Measurements from ENCODE around the gene LNPEP.

The LNPEP gene

GRCh38 chr5:97019435-97020117 is 83.7 kb downstream of the LNPEP start:
- H3K27me3 ChIP-seq (ENCODE audit: insufficient read depth, insufficient read length): no peaks in the 10 kb centered on the region
- no peaks in the 10 kb centered on the region for H3K9me3 ChIP-seq (ENCODE audit: insufficient read depth, low read length)
- no peaks in the 10 kb centered on the region for H3K4me1 ChIP-seq (ENCODE audit: insufficient read depth, insufficient read length)
- H3K36me3 ChIP-seq (ENCODE audit: insufficient read depth, insufficient read length, low read length): no peaks in the 10 kb centered on the region
- no peak overlapping the region for H3K4me3 ChIP-seq (ENCODE audit: insufficient read length, low read depth)
- DNase-seq (ENCODE audit: low read depth, low spot score): peak; percentile 27
- TF ChIP-seq SUZ12 (IDR thresholded peaks at IDR 0.05; ENCODE audit: extremely low read depth, insufficient read depth, insufficient read length) (no peak), ZNF274 (IDR thresholded peaks at IDR 0.05; ENCODE audit: low read depth, low read length) (no peak), YY1 (IDR thresholded peaks at IDR 0.05; ENCODE audit: insufficient read depth, insufficient read length) (no peak)
- no peak overlapping the region for H3K9ac ChIP-seq (ENCODE audit: insufficient read length, low read depth)

GRCh38 chr5:97021416-97021815 is 85.5 kb downstream of the LNPEP start:
- no peaks in the 10 kb centered on the region for H3K4me1 ChIP-seq (ENCODE audit: insufficient read depth, insufficient read length)
- no peaks in the 10 kb centered on the region for H3K27me3 ChIP-seq (ENCODE audit: insufficient read depth, insufficient read length)
- no peaks in the 10 kb centered on the region for H3K36me3 ChIP-seq (ENCODE audit: insufficient read depth, insufficient read length, low read length)
- no peak overlapping the region for H3K9ac ChIP-seq (ENCODE audit: insufficient read length, low read depth)
- no peak for DNase-seq (ENCODE audit: low read depth, low spot score)
- no peaks in the 10 kb centered on the region for H3K9me3 ChIP-seq (ENCODE audit: insufficient read depth, low read length)
- TF ChIP-seq SUZ12 (IDR thresholded peaks at IDR 0.05; ENCODE audit: extremely low read depth, insufficient read depth, insufficient read length) (no peak), ZNF274 (IDR thresholded peaks at IDR 0.05; ENCODE audit: low read depth, low read length) (no peak), YY1 (IDR thresholded peaks at IDR 0.05; ENCODE audit: insufficient read depth, insufficient read length) (no peak)
- no peak overlapping the region for H3K4me3 ChIP-seq (ENCODE audit: insufficient read length, low read depth)

GRCh38 chr5:97022898-97023297 is 87.0 kb downstream of the LNPEP start:
- no peak overlapping the region for H3K9ac ChIP-seq (ENCODE audit: insufficient read length, low read depth)
- no peaks in the 10 kb centered on the region for H3K9me3 ChIP-seq (ENCODE audit: insufficient read depth, low read length)
- no peaks in the 10 kb centered on the region for H3K36me3 ChIP-seq (ENCODE audit: insufficient read depth, insufficient read length, low read length)
- TF ChIP-seq ZNF274 (IDR thresholded peaks at IDR 0.05; ENCODE audit: low read depth, low read length) (no peak), SUZ12 (IDR thresholded peaks at IDR 0.05; ENCODE audit: extremely low read depth, insufficient read depth, insufficient read length) (no peak)
- DNase-seq (ENCODE audit: low read depth, low spot score): no peak
- no peaks in the 10 kb centered on the region for H3K4me1 ChIP-seq (ENCODE audit: insufficient read depth, insufficient read length)
- no peaks in the 10 kb centered on the region for H3K27me3 ChIP-seq (ENCODE audit: insufficient read depth, insufficient read length)
- no peak overlapping the region for H3K4me3 ChIP-seq (ENCODE audit: insufficient read length, low read depth)

- no peak overlapping the region for H3K9ac ChIP-seq (ENCODE audit: insufficient read length, low read depth)
- H3K36me3 ChIP-seq (ENCODE audit: insufficient read depth, insufficient read length, low read length): peaks cover 5% of the 10 kb centered on the region
- no peaks in the 10 kb centered on the region for H3K9me3 ChIP-seq (ENCODE audit: insufficient read depth, low read length)
Measured at GRCh38 chr5:97026721-97027120, 90.8 kb downstream of the LNPEP start.

GRCh38 chr5:97037819-97038218 is 101.9 kb downstream of the LNPEP start:
- TF ChIP-seq YY1 (IDR thresholded peaks at IDR 0.05; ENCODE audit: insufficient read depth, insufficient read length) (no peak), SUZ12 (IDR thresholded peaks at IDR 0.05; ENCODE audit: extremely low read depth, insufficient read depth, insufficient read length) (no peak), ZNF274 (IDR thresholded peaks at IDR 0.05; ENCODE audit: low read depth, low read length) (no peak)
- Histone ChIP-seq H3K36me3 (ENCODE audit: insufficient read depth, insufficient read length, low read length) (no peaks in the 10 kb centered on the region), H3K4me3 (ENCODE audit: insufficient read length, low read depth) (no peak overlapping the region), H3K9me3 (ENCODE audit: insufficient read depth, low read length) (no peaks in the 10 kb centered on the region), H3K4me1 (ENCODE audit: insufficient read depth, insufficient read length) (no peaks in the 10 kb centered on the region), H3K27me3 (ENCODE audit: insufficient read depth, insufficient read length) (no peaks in the 10 kb centered on the region), H3K9ac (ENCODE audit: insufficient read length, low read depth) (no peak overlapping the region)
- DNase-seq (ENCODE audit: low read depth, low spot score): no peak

More at GRCh38 chr5:97026721-97027120, 90.8 kb downstream of the LNPEP start:
- H3K27me3 ChIP-seq (ENCODE audit: insufficient read depth, insufficient read length): no peaks in the 10 kb centered on the region
- DNase-seq (ENCODE audit: low read depth, low spot score): no peak
- H3K4me3 ChIP-seq (ENCODE audit: insufficient read length, low read depth): no peak overlapping the region
- H3K4me1 ChIP-seq (ENCODE audit: insufficient read depth, insufficient read length): no peaks in the 10 kb centered on the region
- TF ChIP-seq SUZ12 (IDR thresholded peaks at IDR 0.05; ENCODE audit: extremely low read depth, insufficient read depth, insufficient read length) (no peak), YY1 (IDR thresholded peaks at IDR 0.05; ENCODE audit: insufficient read depth, insufficient read length) (no peak), ZNF274 (IDR thresholded peaks at IDR 0.05; ENCODE audit: low read depth, low read length) (no peak)

GRCh38 chr5:97041239-97041638 is 105.4 kb downstream of the LNPEP start:
- TF ChIP-seq ZNF274 (IDR thresholded peaks at IDR 0.05; ENCODE audit: low read depth, low read length) (no peak), SUZ12 (IDR thresholded peaks at IDR 0.05; ENCODE audit: extremely low read depth, insufficient read depth, insufficient read length) (no peak), YY1 (IDR thresholded peaks at IDR 0.05; ENCODE audit: insufficient read depth, insufficient read length) (no peak)
- no peaks in the 10 kb centered on the region for H3K36me3 ChIP-seq (ENCODE audit: insufficient read depth, insufficient read length, low read length)
- DNase-seq (ENCODE audit: low read depth, low spot score): no peak

GRCh38 chr5:97042996-97043395 is 107.1 kb downstream of the LNPEP start:
- TF ChIP-seq SUZ12 (IDR thresholded peaks at IDR 0.05; ENCODE audit: extremely low read depth, insufficient read depth, insufficient read length) (no peak), ZNF274 (IDR thresholded peaks at IDR 0.05; ENCODE audit: low read depth, low read length) (no peak), YY1 (IDR thresholded peaks at IDR 0.05; ENCODE audit: insufficient read depth, insufficient read length) (no peak)
- Histone ChIP-seq H3K9me3 (ENCODE audit: insufficient read depth, low read length) (no peaks in the 10 kb centered on the region), H3K4me1 (ENCODE audit: insufficient read depth, insufficient read length) (no peaks in the 10 kb centered on the region), H3K4me3 (ENCODE audit: insufficient read length, low read depth) (no peak overlapping the region), H3K27me3 (ENCODE audit: insufficient read depth, insufficient read length) (no peaks in the 10 kb centered on the region), H3K36me3 (ENCODE audit: insufficient read depth, insufficient read length, low read length) (no peaks in the 10 kb centered on the region), H3K9ac (ENCODE audit: insufficient read length, low read depth) (no peak overlapping the region)
- DNase-seq (ENCODE audit: low read depth, low spot score): no peak

More at GRCh38 chr5:97041239-97041638, 105.4 kb downstream of the LNPEP start:
- Histone ChIP-seq H3K4me1 (ENCODE audit: insufficient read depth, insufficient read length) (no peaks in the 10 kb centered on the region), H3K9ac (ENCODE audit: insufficient read length, low read depth) (no peak overlapping the region), H3K4me3 (ENCODE audit: insufficient read length, low read depth) (no peak overlapping the region), H3K27me3 (ENCODE audit: insufficient read depth, insufficient read length) (no peaks in the 10 kb centered on the region), H3K9me3 (ENCODE audit: insufficient read depth, low read length) (no peaks in the 10 kb centered on the region)

All from NT2/D1 (cell line).